ENCODE results near the gene JPH4. TPM values are rescaled to one million over a fixed set of nuclear protein-coding genes. Genes with fewer than 3 reads are reported as not detected.
"Not testable (repeated sequence)": the region's sequence is repeated elsewhere in the genome, so short reads cannot be mapped to it uniquely, and the experiment has no call there.

Gene JPH4
- total RNA-seq, 6 experiments from 2014 or later: not detected

GRCh38 chr14:23612354-23612732 lies 33.8 kb upstream of the JPH4 start:
- H3K4me3 Mint-ChIP-seq: no peak overlapping the region
- H3K36me3 Mint-ChIP-seq (ENCODE audit: low read depth): no peaks in the 10 kb centered on the region
- peaks cover 36% of the 10 kb centered on the region for H3K27me3 Mint-ChIP-seq (ENCODE audit: insufficient read depth)
- no peaks in the 10 kb centered on the region for H3K4me1 Mint-ChIP-seq (ENCODE audit: low read depth)
- no peak for DNase-seq
- H3K27ac Mint-ChIP-seq: no peak overlapping the region
- H3K9me3 Mint-ChIP-seq: no peaks in the 10 kb centered on the region
- TF ChIP-seq CTCF (IDR thresholded peaks at IDR 0.05): no peak

GRCh38 chr14:23610815-23611289 lies 32.3 kb upstream of the JPH4 start:
- H3K27me3 Mint-ChIP-seq (ENCODE audit: insufficient read depth): peaks cover 40% of the 10 kb centered on the region
- peaks cover 8% of the 10 kb centered on the region for H3K4me1 Mint-ChIP-seq (ENCODE audit: low read depth)

GRCh38 chr14:23610090-23610814 lies 31.7 kb upstream of the JPH4 start:
- H3K27me3 Mint-ChIP-seq (ENCODE audit: insufficient read depth): peaks cover 40% of the 10 kb centered on the region
- DNase-seq: no peak
- TF ChIP-seq CTCF (IDR thresholded peaks at IDR 0.05): no peak
- H3K9me3 Mint-ChIP-seq: no peaks in the 10 kb centered on the region
- H3K36me3 Mint-ChIP-seq (ENCODE audit: low read depth): no peaks in the 10 kb centered on the region
- no peak overlapping the region for H3K4me3 Mint-ChIP-seq
- peaks cover 12% of the 10 kb centered on the region for H3K4me1 Mint-ChIP-seq (ENCODE audit: low read depth)
- H3K27ac Mint-ChIP-seq: no peak overlapping the region

More at GRCh38 chr14:23610815-23611289, 32.3 kb upstream of the JPH4 start:
- DNase-seq: no peak
- Mint-ChIP-seq H3K27ac (no peak overlapping the region), H3K9me3 (no peaks in the 10 kb centered on the region), H3K36me3 (ENCODE audit: low read depth) (no peaks in the 10 kb centered on the region), H3K4me3 (no peak overlapping the region)
- no peak for TF ChIP-seq CTCF (IDR thresholded peaks at IDR 0.05)

GRCh38 chr14:23609411-23610089 lies 31.0 kb upstream of the JPH4 start:
- not testable (repeated sequence) for DNase-seq; H3K36me3 Mint-ChIP-seq (ENCODE audit: low read depth); H3K9me3 Mint-ChIP-seq; H3K27ac Mint-ChIP-seq; H3K4me3 Mint-ChIP-seq
- Mint-ChIP-seq H3K27me3 (ENCODE audit: insufficient read depth) (peaks cover 37% of the 10 kb centered on the region), H3K4me1 (ENCODE audit: low read depth) (peaks cover 12% of the 10 kb centered on the region)

GRCh38 chr14:23609001-23609400 lies 30.4 kb upstream of the JPH4 start:
- H3K9me3 Mint-ChIP-seq: no peaks in the 10 kb centered on the region
- H3K4me1 Mint-ChIP-seq (ENCODE audit: low read depth): peaks cover 12% of the 10 kb centered on the region
- DNase-seq: no peak
- H3K36me3 Mint-ChIP-seq (ENCODE audit: low read depth): no peaks in the 10 kb centered on the region
- no peak overlapping the region for H3K4me3 Mint-ChIP-seq
- H3K27ac Mint-ChIP-seq: no peak overlapping the region
- TF ChIP-seq CTCF (IDR thresholded peaks at IDR 0.05): no peak
- peaks cover 36% of the 10 kb centered on the region for H3K27me3 Mint-ChIP-seq (ENCODE audit: insufficient read depth)

GRCh38 chr14:23608454-23608853 lies 29.9 kb upstream of the JPH4 start:
- H3K27me3 Mint-ChIP-seq (ENCODE audit: insufficient read depth): peaks cover 30% of the 10 kb centered on the region
- DNase-seq: no peak
- no peak overlapping the region for H3K27ac Mint-ChIP-seq
- no peak for TF ChIP-seq CTCF (IDR thresholded peaks at IDR 0.05)
- H3K4me1 Mint-ChIP-seq (ENCODE audit: low read depth): peaks cover 12% of the 10 kb centered on the region
- H3K9me3 Mint-ChIP-seq: no peaks in the 10 kb centered on the region
- no peaks in the 10 kb centered on the region for H3K36me3 Mint-ChIP-seq (ENCODE audit: low read depth)
- H3K4me3 Mint-ChIP-seq: no peak overlapping the region

Measured in HFFc6 (cell line).